Panc1 (cell line): ENCODE measurements around the gene COPRS. TPM values are rescaled to one million over a fixed set of nuclear protein-coding genes. Genes with fewer than 3 reads are reported as not detected.

Experiments used
- ATAC-seq: fragments of 200-7000 bp; cut with Tn5 transposase; 2 replicates; pipeline ENCODE4 v1.9.1; 2020; ENCODE audit warnings: mild to moderate bottlenecking, moderate library complexity
- BruUV-seq: library from RNA; stranded (reverse); fragments of 400-500 nt; replicated peaks from 2 replicates; lab custom pipeline; 2021; lab: Mats Ljungman, UMichigan
- CTCF ChIA-PET: fragments of 300-600 bp; sonication (Branson Sonifier 250); formaldehyde crosslinking; loops from one replicate; lab custom pipeline; 2022; ENCODE audit warnings: antibody characterized with exemption; lab: Charles Lee
- POLR2A ChIA-PET: fragments of 300-600 bp; sonication (Branson Sonifier 250); formaldehyde crosslinking; loops from one replicate; lab custom pipeline; 2022; ENCODE audit warnings: antibody characterized with exemption; lab: Charles Lee
- DNase-seq: peaks from one replicate; pipeline ENCODE4 v3.0.0-alpha.2; 2010; ENCODE audit warnings: low read depth, low spot score
- H3K27ac ChIP-seq: 2 replicates; pipeline ENCODE4 v1.5.1; 2011; ENCODE audit warnings: mild to moderate bottlenecking, low read length, inconsistent platforms
- H3K27me3 ChIP-seq: fragments of 200-500 bp; sonication (Bioruptor generic); 2 replicates; pipeline ENCODE4 v1.6.0; 2014; ENCODE audit warnings: low read length, inconsistent platforms; ENCODE audit not compliant: control insufficient read depth, insufficient read depth
- H3K36me3 ChIP-seq: fragments of 200-500 bp; sonication (Bioruptor generic); 2 replicates; pipeline ENCODE4 v1.5.1; 2014; ENCODE audit warnings: inconsistent platforms, mild to moderate bottlenecking, low read length, moderate library complexity; ENCODE audit not compliant: control insufficient read depth, insufficient read depth
- H3K4me1 ChIP-seq: 2 replicates; pipeline ENCODE4 v1.5.1; 2011; ENCODE audit warnings: inconsistent platforms, mild to moderate bottlenecking, low read length, moderate library complexity; ENCODE audit not compliant: control insufficient read depth, insufficient read depth
- H3K4me3 ChIP-seq, 2 experiments: 2 replicates each; pipeline ENCODE4 v1.5.1; 2011 to 2012; ENCODE audit warnings: low read depth in 2 of 2, low read length in 2 of 2, mild to moderate bottlenecking in 2 of 2, inconsistent platforms in 1 of 2, moderate library complexity in 1 of 2
- H3K9me3 ChIP-seq: fragments of 200-500 bp; sonication (Bioruptor generic); 2 replicates; pipeline ENCODE4 v1.5.1; 2014; ENCODE audit warnings: low read depth, mild to moderate bottlenecking, inconsistent platforms, low read length, moderate library complexity; ENCODE audit not compliant: control insufficient read depth, insufficient read depth
- POLR2AphosphoS5 ChIP-seq: IDR thresholded peaks from 2 replicates; pipeline ENCODE4 v1.6.1; 2012; ENCODE audit warnings: mild to moderate bottlenecking, low read depth, low read length, moderate library complexity
- SIN3A ChIP-seq: IDR thresholded peaks from 2 replicates; pipeline ENCODE4 v1.6.1; 2012; ENCODE audit warnings: low read depth, mild to moderate bottlenecking, low read length, moderate library complexity, borderline replicate concordance; ENCODE audit not compliant: insufficient read depth
- TCF7L2 ChIP-seq: IDR thresholded peaks from 2 replicates; pipeline ENCODE4 v1.6.1; 2011; ENCODE audit warnings: mild to moderate bottlenecking, low read depth, low read length, inconsistent platforms
- in situ Hi-C: cut with HindIII; loops from 2 replicates; pipeline ENCODE4 v1.10.0; 2016; ENCODE audit warnings: low sequenced_read_pairs, low pct_unique_long_range_greater_than_20kb
- intact Hi-C: fragments of 100-400 bp; cut with micrococcal nuclease; formaldehyde crosslinking; loops from one replicate; pipeline ENCODE4 v1.10.0; 2022; ENCODE audit not compliant: unreplicated experiment
- total RNA-seq: library from RNA; stranded (reverse); gene quantifications from one replicate; pipeline ENCODE4 v1.2.1, GENCODE V29; 2021; ENCODE audit not compliant: unreplicated experiment
- TF ChIP-seq, protein P1 (sequence below), 2 experiments: IDR thresholded peaks; 2 replicates each; pipeline ENCODE4 v1.6.1; 2011 to 2012; ENCODE audit warnings: low read depth in 2 of 2, control low read depth in 1 of 2, low read length in 1 of 2, mild to moderate bottlenecking in 1 of 2, moderate library complexity in 1 of 2; ENCODE audit not compliant: insufficient read depth in 1 of 2
- TF ChIP-seq, protein P2 (sequence below): fragments of 450-650 bp; IDR thresholded peaks from 2 replicates; pipeline ENCODE4 v1.5.1; 2017; ENCODE audit warnings: mild to moderate bottlenecking

COPRS gene
- total RNA-seq, 1 experiment from 2014 or later: 152 TPM

DNA sequence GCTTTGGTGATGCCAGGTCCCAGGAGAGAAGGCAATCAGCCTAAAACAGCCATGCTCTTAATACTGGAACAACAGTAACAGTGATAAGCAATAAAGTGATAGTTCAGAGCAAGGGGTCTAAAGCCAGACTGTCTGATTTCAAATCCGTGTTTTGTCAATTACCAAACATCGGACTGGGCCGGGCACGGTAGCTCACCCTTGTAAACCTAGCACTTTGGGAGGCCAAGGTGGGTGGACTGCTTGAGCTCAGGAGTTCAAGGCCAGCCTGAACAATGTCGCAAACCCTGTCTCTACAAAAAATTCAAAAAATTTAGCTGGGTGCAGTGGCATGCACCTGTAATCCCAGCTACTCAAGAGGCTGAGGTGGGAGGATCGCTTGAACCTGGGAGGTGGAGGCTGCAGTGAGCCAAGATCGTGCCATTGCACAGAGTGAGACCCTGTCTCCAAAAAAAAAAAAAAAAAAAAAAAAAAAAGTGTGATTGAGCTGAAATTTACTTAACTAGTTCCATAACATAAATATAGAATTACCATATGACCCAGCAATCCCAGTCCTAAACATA is 5.1 kb downstream of the COPRS start:
- intact Hi-C loops: no loop called here
- ATAC-seq (no peak), DNase-seq (no peak)
- no peak for TF ChIP-seq SIN3A
- TF ChIP-seq, protein P1, sequence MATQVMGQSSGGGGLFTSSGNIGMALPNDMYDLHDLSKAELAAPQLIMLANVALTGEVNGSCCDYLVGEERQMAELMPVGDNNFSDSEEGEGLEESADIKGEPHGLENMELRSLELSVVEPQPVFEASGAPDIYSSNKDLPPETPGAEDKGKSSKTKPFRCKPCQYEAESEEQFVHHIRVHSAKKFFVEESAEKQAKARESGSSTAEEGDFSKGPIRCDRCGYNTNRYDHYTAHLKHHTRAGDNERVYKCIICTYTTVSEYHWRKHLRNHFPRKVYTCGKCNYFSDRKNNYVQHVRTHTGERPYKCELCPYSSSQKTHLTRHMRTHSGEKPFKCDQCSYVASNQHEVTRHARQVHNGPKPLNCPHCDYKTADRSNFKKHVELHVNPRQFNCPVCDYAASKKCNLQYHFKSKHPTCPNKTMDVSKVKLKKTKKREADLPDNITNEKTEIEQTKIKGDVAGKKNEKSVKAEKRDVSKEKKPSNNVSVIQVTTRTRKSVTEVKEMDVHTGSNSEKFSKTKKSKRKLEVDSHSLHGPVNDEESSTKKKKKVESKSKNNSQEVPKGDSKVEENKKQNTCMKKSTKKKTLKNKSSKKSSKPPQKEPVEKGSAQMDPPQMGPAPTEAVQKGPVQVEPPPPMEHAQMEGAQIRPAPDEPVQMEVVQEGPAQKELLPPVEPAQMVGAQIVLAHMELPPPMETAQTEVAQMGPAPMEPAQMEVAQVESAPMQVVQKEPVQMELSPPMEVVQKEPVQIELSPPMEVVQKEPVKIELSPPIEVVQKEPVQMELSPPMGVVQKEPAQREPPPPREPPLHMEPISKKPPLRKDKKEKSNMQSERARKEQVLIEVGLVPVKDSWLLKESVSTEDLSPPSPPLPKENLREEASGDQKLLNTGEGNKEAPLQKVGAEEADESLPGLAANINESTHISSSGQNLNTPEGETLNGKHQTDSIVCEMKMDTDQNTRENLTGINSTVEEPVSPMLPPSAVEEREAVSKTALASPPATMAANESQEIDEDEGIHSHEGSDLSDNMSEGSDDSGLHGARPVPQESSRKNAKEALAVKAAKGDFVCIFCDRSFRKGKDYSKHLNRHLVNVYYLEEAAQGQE (IDR thresholded peaks at IDR 0.05; ENCODE audit: insufficient read depth in 1 of 2, low read depth in 2 of 2, low read length in 1 of 2): no peak
- Histone ChIP-seq H3K27me3 (no peaks in the 10 kb centered on the region), H3K36me3 (peaks cover 2% of the 10 kb centered on the region; the same call in 1 of the 2 replicates), H3K27ac (no peak overlapping the region), H3K4me1 (peaks cover 13% of the 10 kb centered on the region), H3K9me3 (no peaks in the 10 kb centered on the region), H3K4me3 (no peak overlapping the region)
- ChIA-PET CTCF (no interaction called here), POLR2A (interaction anchor here (0.6 to 0.7 kb wide), 3 partner anchors 52 to 487 kb away, joined by 3 to 4 read pairs (median 3); no protein-coding TSS in a partner anchor)
- BruUV-seq: no TSS peak
- in situ Hi-C loops: no loop called here

DNA sequence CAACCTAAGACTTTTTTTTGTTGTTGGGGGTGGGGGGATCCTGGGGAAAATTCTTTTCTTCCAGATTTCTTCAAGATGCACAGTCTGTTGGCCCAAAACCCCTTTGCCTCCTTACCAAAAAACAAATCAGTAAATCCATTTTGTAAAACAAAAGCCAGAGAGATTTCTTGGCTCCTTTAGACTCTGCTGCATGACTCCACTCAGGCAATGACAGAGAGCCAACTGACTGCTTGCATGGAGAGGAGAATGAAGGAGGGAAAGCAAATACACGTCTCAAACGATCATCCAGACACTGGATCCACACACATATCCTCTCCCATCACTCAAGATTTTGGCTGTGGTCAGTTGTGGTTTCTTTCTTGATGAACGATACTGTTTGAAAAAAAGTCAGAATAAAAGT is 13.8 kb downstream of the COPRS start:
- TF ChIP-seq, protein P2, sequence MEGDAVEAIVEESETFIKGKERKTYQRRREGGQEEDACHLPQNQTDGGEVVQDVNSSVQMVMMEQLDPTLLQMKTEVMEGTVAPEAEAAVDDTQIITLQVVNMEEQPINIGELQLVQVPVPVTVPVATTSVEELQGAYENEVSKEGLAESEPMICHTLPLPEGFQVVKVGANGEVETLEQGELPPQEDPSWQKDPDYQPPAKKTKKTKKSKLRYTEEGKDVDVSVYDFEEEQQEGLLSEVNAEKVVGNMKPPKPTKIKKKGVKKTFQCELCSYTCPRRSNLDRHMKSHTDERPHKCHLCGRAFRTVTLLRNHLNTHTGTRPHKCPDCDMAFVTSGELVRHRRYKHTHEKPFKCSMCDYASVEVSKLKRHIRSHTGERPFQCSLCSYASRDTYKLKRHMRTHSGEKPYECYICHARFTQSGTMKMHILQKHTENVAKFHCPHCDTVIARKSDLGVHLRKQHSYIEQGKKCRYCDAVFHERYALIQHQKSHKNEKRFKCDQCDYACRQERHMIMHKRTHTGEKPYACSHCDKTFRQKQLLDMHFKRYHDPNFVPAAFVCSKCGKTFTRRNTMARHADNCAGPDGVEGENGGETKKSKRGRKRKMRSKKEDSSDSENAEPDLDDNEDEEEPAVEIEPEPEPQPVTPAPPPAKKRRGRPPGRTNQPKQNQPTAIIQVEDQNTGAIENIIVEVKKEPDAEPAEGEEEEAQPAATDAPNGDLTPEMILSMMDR: no peak
- no peak for TF ChIP-seq TCF7L2
- TF ChIP-seq, protein P1 (IDR thresholded peaks at IDR 0.05; ENCODE audit: insufficient read depth in 1 of 2, low read depth in 2 of 2, low read length in 1 of 2): no peak
- TF ChIP-seq SIN3A: no peak
- TF ChIP-seq POLR2AphosphoS5: no peak
- ATAC-seq (no peak), DNase-seq (no peak)
- Histone ChIP-seq H3K27ac (no peak overlapping the region), H3K4me3 (no peak overlapping the region), H3K4me1 (peaks cover 19% of the 10 kb centered on the region), H3K9me3 (no peaks in the 10 kb centered on the region), H3K36me3 (no peaks in the 10 kb centered on the region), H3K27me3 (no peaks in the 10 kb centered on the region)
- CTCF ChIA-PET: no interaction called here
- in situ Hi-C loops: no loop called here
- intact Hi-C loops: no loop called here
- POLR2A ChIA-PET: no interaction called here
- no TSS peak for BruUV-seq
